Liver (tissue), 3 donors: ENCODE results near the gene CCL27.

ENCODE experiments used
- CTCF ChIP-seq: fragments of 150-350 bp; IDR thresholded peaks from 2 replicates; pipeline ENCODE4 v1.5.1; 2017; ENCODE audit warnings: improper control_type of control experiment, low read depth, low read length; ENCODE audit not compliant: missing input control
- GABPA ChIP-seq, 2 donors: IDR thresholded peaks in 1 of 2; conservative IDR thresholded peaks in 1 of 2; 2 replicates each; pipeline ENCODE4 v1.6.1; 2016; ENCODE audit warnings: antibody characterized with exemption in 2 of 2, mild to moderate bottlenecking in 1 of 2, moderate library complexity in 1 of 2
- JUND ChIP-seq, 2 donors: IDR thresholded peaks; 2 replicates each; pipeline ENCODE4 v1.6.1; 2016; ENCODE audit warnings: antibody characterized with exemption in 2 of 2
- NR2F2 ChIP-seq: IDR thresholded peaks from 2 replicates; pipeline ENCODE4 v1.6.1; 2016; ENCODE audit warnings: antibody characterized with exemption
- REST ChIP-seq: IDR thresholded peaks from 2 replicates; pipeline ENCODE4 v1.6.1; 2016; ENCODE audit warnings: antibody characterized with exemption, mild to moderate bottlenecking
- SP1 ChIP-seq: IDR thresholded peaks from 2 replicates; pipeline ENCODE4 v1.6.1; 2018; ENCODE audit warnings: antibody characterized with exemption, mild to moderate bottlenecking
- donor health status: healthy.
- donor health status: healthy.

GRCh38 chr9:34664281-34665066, 2.0 kb upstream of the CCL27 start:
- TF ChIP-seq CTCF (peak; percentile 70), NR2F2 (peak; percentile 60), JUND (IDR thresholded peaks at IDR 0.05) (no peak), GABPA (IDR thresholded peaks at IDR 0.05 in 1 of 2, conservative IDR thresholded peaks at IDR 0.05 in 1 of 2) (no peak), REST (no peak), SP1 (peak; percentile 75)
